HepG2 (cell line): ENCODE data around the gene ZBTB48. TPM values are rescaled to one million over a fixed set of nuclear protein-coding genes. Genes with fewer than 3 reads are reported as not detected.

Experiments used
- ATAC-seq: fragments of 200-7000 bp; cut with Tn5 transposase; 3 replicates; pipeline ENCODE4 v1.9.1; 2020; ENCODE audit warnings: mild to moderate bottlenecking, moderate library complexity
- BruUV-seq: library from RNA; stranded (reverse); fragments of 400-500 nt; replicated peaks from 2 replicates; lab custom pipeline; 2021; lab: Mats Ljungman, UMichigan
- CTCF ChIA-PET: fragments of 300-600 bp; formaldehyde crosslinking; extraction: SDS; loops from one replicate; lab custom pipeline; 2021; ENCODE audit warnings: low total read pairs, inconsistent platforms, low intra/inter-chr PET ratio; lab: Yijun Ruan, JAX
- POLR2A ChIA-PET: fragments of 350-600 bp; sonication (Branson Sonifier 250); formaldehyde crosslinking; loops from one replicate; lab custom pipeline; 2020; ENCODE audit warnings: antibody characterized with exemption, inconsistent platforms; lab: Yijun Ruan, JAX
- DNase-seq: peaks from one replicate; pipeline ENCODE4 v3.0.0-alpha.2; 2015; ENCODE audit warnings: low spot score
- FAIRE-seq: peaks from 3 replicates; lab custom pipeline; 2011; peaks lifted over from hg19 to GRCh38; lab: Jason Lieb, UNC
- H2AFZ ChIP-seq: one replicate; pipeline ENCODE4 v1.6.1; 2011; ENCODE audit warnings: low read length, inconsistent platforms
- H3K27ac ChIP-seq: fragments of 300-600 bp; 3 replicates; pipeline ENCODE4 v1.8.0; 2011; ENCODE audit warnings: mixed run types, mild to moderate bottlenecking, mixed read lengths, low read length, inconsistent platforms; ENCODE audit not compliant: insufficient read depth; ENCODE audit errors: extremely low read length
- H3K27me3 ChIP-seq, 2 experiments: fragments of 200-600 bp in 1 of 2; 2 replicates in 1 of 2; 3 replicates in 1 of 2; pipeline versions ENCODE4 v1.6.0 to v1.8.0; 2011; ENCODE audit warnings: low read length in 2 of 2, mild to moderate bottlenecking in 2 of 2, moderate library complexity in 2 of 2, inconsistent platforms in 1 of 2; ENCODE audit not compliant: insufficient read depth in 2 of 2, control insufficient read depth in 1 of 2
- H3K36me3 ChIP-seq, 2 experiments: fragments of 200-600 bp in 1 of 2; replicated peaks in 1 of 2; 2 replicates in 1 of 2; 3 replicates in 1 of 2; pipeline versions ENCODE4 v1.5.1 to v1.8.0; 2011; ENCODE audit warnings: low read length in 2 of 2, inconsistent platforms in 1 of 2; ENCODE audit not compliant: insufficient read depth in 2 of 2, control insufficient read depth in 1 of 2
- H3K4me1 ChIP-seq: 2 replicates; pipeline ENCODE4 v1.5.1; 2012; ENCODE audit warnings: low read length, inconsistent platforms; ENCODE audit not compliant: insufficient read depth
- H3K4me2 ChIP-seq: 2 replicates; pipeline ENCODE4 v1.6.0; 2011; ENCODE audit warnings: low read depth, low read length, inconsistent platforms
- H3K4me3 ChIP-seq, 3 experiments: fragments of 200-600 bp in 1 of 3; sonication (generic), shearing (Covaris generic) in 1 of 3; replicated peaks in 1 of 3; 2 replicates each; pipeline ENCODE4 v1.5.1; 2011 to 2016; ENCODE audit warnings: low read length in 3 of 3, inconsistent platforms in 2 of 3, low read depth in 2 of 3, mild to moderate bottlenecking in 2 of 3, control low read depth in 1 of 3, mixed read lengths in 1 of 3; ENCODE audit not compliant: insufficient read depth in 1 of 3
- H3K79me2 ChIP-seq: one replicate; pipeline ENCODE4 v1.6.1; 2011; ENCODE audit warnings: low read length, inconsistent platforms; ENCODE audit not compliant: insufficient read depth
- H3K9ac ChIP-seq: 2 replicates; pipeline ENCODE4 v1.6.0; 2011; ENCODE audit warnings: mild to moderate bottlenecking, low read depth, low read length, inconsistent platforms; ENCODE audit not compliant: insufficient read depth
- H3K9me3 ChIP-seq: 2 replicates; pipeline ENCODE4 v1.5.1; 2012; ENCODE audit warnings: mild to moderate bottlenecking, low read length
- H4K20me1 ChIP-seq: 2 replicates; pipeline ENCODE4 v1.6.0; 2011; ENCODE audit warnings: inconsistent platforms, mild to moderate bottlenecking, low read length, moderate library complexity; ENCODE audit not compliant: insufficient read depth
- IKZF1 ChIP-seq: fragments of 450-650 bp; IDR thresholded peaks from 2 replicates; pipeline ENCODE4 v1.7.1; 2016
- ZNF263 ChIP-seq: sonication (generic); formaldehyde crosslinking; IDR thresholded peaks from 2 replicates; pipeline ENCODE4 v1.4.0; 2020; ENCODE audit warnings: missing genetic modification reagents
- WGBS: methylation state at CpG from one replicate; pipeline ENCODE4 v1.1.6; 2017; ENCODE audit warnings: low lambda C conversion rate; 5-methylcytosine and 5-hydroxymethylcytosine counted together
- in situ Hi-C: cut with HindIII; loops from 2 replicates; pipeline ENCODE4 v1.10.0; 2017; ENCODE audit warnings: low pct_unique_long_range_greater_than_20kb; ENCODE audit not compliant: extremely low pct_ligation_motif_present
- intact Hi-C: fragments of 100-400 bp; cut with micrococcal nuclease; formaldehyde crosslinking; loops from one replicate; pipeline ENCODE4 v1.10.0; 2022; ENCODE audit not compliant: unreplicated experiment
- polyA plus RNA-seq, 8 experiments: library from polyadenylated mRNA; depleted of rRNA in 3 of 8; stranded (reverse) in 7 of 8; unstranded in 1 of 8; fragments of >200 nt; fragmentation: Illumina TruSeq in 4 of 8; extraction: Trizol in 4 of 8; gene quantifications; 2 replicates each; pipeline versions ENCODE4 v1.2.1 to v1.2.3, GENCODE V29; 2011 to 2016; ENCODE audit warnings: low read depth in 4 of 8, missing spikeins in 1 of 8, mixed read lengths in 1 of 8; ENCODE audit not compliant: insufficient read depth in 1 of 8
- total RNA-seq, 5 experiments: library from RNA; depleted of rRNA; stranded (reverse); fragments of >200 nt; fragmentation: Illumina TruSeq; extraction: Trizol; gene quantifications; 2 replicates each; pipeline ENCODE4 v1.2.3, GENCODE V29; 2016; ENCODE audit warnings: low read depth in 1 of 5
- TF ChIP-seq, protein P1 (sequence below): sonication (generic); formaldehyde crosslinking; IDR thresholded peaks from 2 replicates; pipeline ENCODE4; 2020; ENCODE audit warnings: missing genetic modification reagents, mild to moderate bottlenecking, borderline replicate concordance
- TF ChIP-seq, protein P2 (sequence below): fragments of 450-650 bp; IDR thresholded peaks from 2 replicates; pipeline ENCODE4 v1.6.1; 2016

ZBTB48 gene
- total and polyA plus RNA-seq, 2 of the 13 experiments (the other 11 are each of a cell fraction or from before 2014, with no cell fraction given) = 13.0 to 17.1 TPM

DNA sequence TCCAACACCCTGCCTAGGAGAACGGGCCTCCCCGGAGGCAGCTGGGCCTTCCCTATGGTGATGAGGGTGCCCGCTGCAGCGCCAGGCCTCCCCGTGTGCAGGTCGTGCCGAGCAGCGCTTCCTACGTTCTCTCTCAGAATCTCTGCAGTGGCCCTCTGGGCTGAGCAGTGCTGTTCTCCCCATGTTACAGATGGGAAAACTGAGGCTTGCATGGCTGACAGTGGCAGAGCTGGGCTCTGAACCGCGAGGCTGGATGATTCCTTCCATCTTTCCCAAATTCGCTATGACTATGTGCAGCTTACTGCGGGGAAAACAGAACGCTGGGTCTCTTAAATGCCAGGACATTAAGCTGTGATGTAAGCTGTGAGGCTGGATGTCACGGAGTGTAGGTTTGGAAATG is 14.0 kb downstream of the ZBTB48 start (continued):
- TF ChIP-seq, protein P1, sequence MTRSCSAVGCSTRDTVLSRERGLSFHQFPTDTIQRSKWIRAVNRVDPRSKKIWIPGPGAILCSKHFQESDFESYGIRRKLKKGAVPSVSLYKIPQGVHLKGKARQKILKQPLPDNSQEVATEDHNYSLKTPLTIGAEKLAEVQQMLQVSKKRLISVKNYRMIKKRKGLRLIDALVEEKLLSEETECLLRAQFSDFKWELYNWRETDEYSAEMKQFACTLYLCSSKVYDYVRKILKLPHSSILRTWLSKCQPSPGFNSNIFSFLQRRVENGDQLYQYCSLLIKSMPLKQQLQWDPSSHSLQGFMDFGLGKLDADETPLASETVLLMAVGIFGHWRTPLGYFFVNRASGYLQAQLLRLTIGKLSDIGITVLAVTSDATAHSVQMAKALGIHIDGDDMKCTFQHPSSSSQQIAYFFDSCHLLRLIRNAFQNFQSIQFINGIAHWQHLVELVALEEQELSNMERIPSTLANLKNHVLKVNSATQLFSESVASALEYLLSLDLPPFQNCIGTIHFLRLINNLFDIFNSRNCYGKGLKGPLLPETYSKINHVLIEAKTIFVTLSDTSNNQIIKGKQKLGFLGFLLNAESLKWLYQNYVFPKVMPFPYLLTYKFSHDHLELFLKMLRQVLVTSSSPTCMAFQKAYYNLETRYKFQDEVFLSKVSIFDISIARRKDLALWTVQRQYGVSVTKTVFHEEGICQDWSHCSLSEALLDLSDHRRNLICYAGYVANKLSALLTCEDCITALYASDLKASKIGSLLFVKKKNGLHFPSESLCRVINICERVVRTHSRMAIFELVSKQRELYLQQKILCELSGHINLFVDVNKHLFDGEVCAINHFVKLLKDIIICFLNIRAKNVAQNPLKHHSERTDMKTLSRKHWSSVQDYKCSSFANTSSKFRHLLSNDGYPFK = no peak

DNA sequence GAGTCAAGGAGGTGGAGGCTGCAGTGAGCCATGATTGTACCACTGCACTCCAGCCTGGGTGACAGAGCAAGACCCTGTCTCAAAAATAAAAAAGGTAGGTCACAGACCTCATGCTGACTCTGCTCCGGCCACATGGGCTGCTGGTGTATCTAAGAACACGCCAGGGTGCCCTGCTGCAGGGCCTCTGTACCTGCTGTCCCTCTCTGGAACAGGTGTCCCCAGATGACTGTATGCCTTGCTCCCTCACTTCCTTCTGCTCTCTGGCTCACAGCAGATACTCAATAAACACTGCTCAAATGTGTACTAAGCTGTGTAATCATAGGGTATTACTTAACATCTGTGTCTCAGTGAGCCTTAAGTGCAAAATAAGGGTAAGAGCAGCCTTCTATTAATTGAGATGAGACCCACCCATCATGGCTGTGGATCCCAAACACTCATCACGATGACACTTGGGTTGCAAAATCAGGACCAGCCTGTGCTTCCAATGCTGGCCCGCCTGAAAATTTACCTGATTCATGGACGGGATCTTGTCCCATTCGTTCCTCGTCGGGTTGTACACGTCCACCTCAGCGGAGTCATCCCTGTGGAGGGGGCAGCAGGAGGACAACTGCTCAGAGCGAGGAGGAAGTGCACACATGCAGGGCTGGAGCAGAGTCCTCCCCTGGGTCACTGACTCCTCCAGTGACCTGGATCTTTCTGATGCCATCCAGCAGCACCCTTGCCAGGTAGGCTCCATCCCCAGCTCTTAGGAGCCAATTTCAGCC is 15.4 kb downstream of the ZBTB48 start:
- H2AFZ ChIP-seq = no peak overlapping the region
- no peaks in the 10 kb centered on the region for H3K9me3 ChIP-seq
- peaks cover 56% of the 10 kb centered on the region for H4K20me1 ChIP-seq
- H3K27ac ChIP-seq = no peak overlapping the region
- in situ Hi-C loops = no loop called here
- H3K9ac ChIP-seq = no peak overlapping the region; the same call in 1 of the 2 replicates
- DNase-seq = no peak
- intact Hi-C loops = no loop called here
- FAIRE-seq = no peak
- peaks cover 31% of the 10 kb centered on the region for H3K4me1 ChIP-seq
- peaks cover 42 to 84% of the 10 kb centered on the region in 2 experiments for H3K36me3 ChIP-seq
- no TSS peak for BruUV-seq
- CTCF ChIA-PET = no interaction called here
- WGBS = 98% methylated on average over 10 of the region's 11 CpGs
- no peak overlapping the region for H3K4me3 ChIP-seq
- no peak overlapping the region for H3K4me2 ChIP-seq
- ATAC-seq = no peak
- peaks cover 40% of the 10 kb centered on the region for H3K79me2 ChIP-seq
- no peaks in the 10 kb centered on the region for H3K27me3 ChIP-seq
- POLR2A ChIA-PET = interaction anchor here (2.1 kb wide), 1 partner anchor 13 kb away, joined by 8 read pairs; no protein-coding TSS in a partner anchor
- TF ChIP-seq, protein P2, sequence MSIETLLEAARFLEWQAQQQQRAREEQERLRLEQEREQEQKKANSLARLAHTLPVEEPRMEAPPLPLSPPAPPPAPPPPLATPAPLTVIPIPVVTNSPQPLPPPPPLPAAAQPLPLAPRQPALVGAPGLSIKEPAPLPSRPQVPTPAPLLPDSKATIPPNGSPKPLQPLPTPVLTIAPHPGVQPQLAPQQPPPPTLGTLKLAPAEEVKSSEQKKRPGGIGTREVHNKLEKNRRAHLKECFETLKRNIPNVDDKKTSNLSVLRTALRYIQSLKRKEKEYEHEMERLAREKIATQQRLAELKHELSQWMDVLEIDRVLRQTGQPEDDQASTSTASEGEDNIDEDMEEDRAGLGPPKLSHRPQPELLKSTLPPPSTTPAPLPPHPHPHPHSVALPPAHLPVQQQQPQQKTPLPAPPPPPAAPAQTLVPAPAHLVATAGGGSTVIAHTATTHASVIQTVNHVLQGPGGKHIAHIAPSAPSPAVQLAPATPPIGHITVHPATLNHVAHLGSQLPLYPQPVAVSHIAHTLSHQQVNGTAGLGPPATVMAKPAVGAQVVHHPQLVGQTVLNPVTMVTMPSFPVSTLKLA = peak; percentile 21; the same call in 1 of the 2 replicates
- TF ChIP-seq IKZF1 = no peak
- TF ChIP-seq ZNF263 (CRISPR knock-in tag) = peak; percentile 59; the same call in 1 of the 2 replicates
- TF ChIP-seq, all 625 proteins: peak for 2
